Measurements from ENCODE around the gene PARD3.

DNA sequence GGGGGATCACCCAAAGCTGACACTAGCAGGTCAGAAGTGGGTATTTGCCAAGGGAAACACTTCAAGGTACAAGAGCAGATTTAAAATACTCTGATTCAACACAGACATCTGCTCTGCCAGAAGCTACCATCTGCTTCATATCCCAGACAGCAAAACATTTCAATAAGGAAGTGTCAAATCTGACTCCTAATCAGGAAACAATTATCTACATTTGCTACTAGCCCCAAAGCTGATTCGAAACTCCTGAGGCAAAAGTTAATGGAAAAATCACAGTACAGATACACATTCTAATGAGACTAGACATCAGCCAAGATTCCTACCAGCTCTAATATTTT lies 48.9 kb downstream of the PARD3 start:
- TF ChIP-seq, protein P1, sequence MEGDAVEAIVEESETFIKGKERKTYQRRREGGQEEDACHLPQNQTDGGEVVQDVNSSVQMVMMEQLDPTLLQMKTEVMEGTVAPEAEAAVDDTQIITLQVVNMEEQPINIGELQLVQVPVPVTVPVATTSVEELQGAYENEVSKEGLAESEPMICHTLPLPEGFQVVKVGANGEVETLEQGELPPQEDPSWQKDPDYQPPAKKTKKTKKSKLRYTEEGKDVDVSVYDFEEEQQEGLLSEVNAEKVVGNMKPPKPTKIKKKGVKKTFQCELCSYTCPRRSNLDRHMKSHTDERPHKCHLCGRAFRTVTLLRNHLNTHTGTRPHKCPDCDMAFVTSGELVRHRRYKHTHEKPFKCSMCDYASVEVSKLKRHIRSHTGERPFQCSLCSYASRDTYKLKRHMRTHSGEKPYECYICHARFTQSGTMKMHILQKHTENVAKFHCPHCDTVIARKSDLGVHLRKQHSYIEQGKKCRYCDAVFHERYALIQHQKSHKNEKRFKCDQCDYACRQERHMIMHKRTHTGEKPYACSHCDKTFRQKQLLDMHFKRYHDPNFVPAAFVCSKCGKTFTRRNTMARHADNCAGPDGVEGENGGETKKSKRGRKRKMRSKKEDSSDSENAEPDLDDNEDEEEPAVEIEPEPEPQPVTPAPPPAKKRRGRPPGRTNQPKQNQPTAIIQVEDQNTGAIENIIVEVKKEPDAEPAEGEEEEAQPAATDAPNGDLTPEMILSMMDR (IDR thresholded peaks at IDR 0.05) = no peak
- TF ChIP-seq POLR2A (IDR thresholded peaks at IDR 0.05) = no peak
- TF ChIP-seq EP300 (IDR thresholded peaks at IDR 0.05) = no peak
